Iris pigment epithelial cell (primary cell): ENCODE data around the gene DZIP1L.
A peak's percentile ranks its signal among the peaks of the same experiment; 100 is the strongest.

Experiments used
- DNase-seq: peaks from one replicate; pipeline ENCODE4 v3.0.0-alpha.2; 2011; ENCODE audit warnings: low read depth

Gene DZIP1L

GRCh38 chr3:138068046-138068445, 47.4 kb downstream of the DZIP1L start:
- DNase-seq: no peak

- DNase-seq: no peak
These were observed 48.4 kb downstream of the DZIP1L start for GRCh38 chr3:138066972-138067371.

DNA sequence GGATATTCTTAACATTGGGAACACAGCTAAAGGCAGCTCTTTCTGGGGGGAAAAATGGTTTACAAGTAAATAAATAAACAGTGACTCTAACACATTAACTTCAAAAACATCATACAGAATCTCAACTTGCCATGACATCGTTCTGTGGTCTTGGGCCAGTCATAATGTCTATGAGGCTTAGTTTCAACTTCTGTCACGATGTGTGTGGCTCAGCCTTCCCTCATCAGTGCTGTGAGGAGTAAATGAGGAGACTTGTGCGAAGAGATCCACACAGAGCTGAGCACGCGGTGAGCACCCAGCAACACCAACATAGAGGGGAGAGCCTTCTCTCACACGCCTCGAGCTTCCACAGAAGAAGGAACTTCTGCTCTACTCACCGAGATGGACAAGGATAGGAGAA, 49.0 kb downstream of the DZIP1L start:
- no peak for DNase-seq

- DNase-seq: no peak
These were observed 49.5 kb downstream of the DZIP1L start for GRCh38 chr3:138065949-138066348.

- DNase-seq: no peak
These were observed 52.0 kb downstream of the DZIP1L start for GRCh38 chr3:138063416-138063815.

DNA sequence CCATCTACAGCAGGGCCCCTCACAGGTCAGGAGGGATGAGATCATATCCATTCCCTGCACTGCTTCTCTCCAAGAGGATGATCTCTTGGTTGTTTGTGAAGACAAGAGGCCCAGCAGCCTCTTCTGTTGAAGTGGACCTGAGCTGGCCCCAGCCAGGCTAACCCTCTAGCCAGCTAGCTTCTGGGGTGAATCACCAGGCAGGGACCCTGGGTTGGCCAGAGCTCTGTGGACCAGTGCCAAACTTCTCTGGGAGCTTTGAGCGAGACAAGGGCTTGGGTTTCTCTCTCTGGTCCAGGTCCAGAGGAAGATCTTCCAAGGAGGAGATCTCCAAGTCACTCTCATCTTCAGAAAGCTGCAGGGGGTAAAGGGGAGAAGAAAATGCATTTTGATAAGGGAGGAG, 52.8 kb downstream of the DZIP1L start:
- DNase-seq: peak; percentile 82

GRCh38 chr3:138062037-138062436, 53.4 kb downstream of the DZIP1L start:
- no peak for DNase-seq

- DNase-seq: no peak
These were observed 54.6 kb downstream of the DZIP1L start for GRCh38 chr3:138060792-138061191.

- no peak for DNase-seq
These were observed 56.1 kb downstream of the DZIP1L start for GRCh38 chr3:138059261-138059660.

DNA sequence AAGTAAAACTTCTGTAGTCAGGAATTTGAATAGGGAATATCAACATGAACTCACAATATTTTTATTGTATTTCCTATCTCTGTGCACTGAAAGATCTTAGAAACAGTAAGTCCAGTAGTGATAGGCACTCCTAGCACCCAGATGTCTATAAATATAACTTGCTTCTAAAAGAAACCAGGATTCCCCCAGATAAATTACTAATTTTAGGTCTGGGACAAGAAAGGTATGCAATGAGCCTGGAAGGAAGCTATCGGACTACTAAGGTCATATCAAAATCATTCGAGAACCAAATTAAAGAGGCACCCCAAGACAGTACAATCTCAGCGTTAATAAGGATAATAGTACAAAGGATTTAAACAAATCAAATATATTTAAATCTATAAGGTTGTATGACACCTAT, 58.0 kb downstream of the DZIP1L start:
- no peak for DNase-seq

DNA sequence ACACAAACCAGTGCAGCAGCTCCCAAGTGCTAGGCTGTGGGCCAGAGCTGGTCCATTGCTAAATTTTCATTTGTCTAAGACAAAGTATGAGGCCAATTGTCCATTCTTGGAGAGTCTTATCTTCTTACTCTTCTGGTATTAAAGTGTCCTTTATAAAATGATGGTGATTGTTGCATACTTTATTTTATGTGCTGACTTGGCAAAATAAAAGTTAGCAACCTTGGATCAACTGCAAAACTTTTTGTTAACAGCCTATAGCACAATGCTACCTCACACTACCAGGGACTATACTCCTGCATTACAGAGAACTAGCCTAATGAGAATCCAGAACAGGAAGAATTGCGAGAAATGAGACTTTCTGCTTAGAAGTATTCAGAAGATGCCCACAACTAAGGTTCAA, 61.4 kb downstream of the DZIP1L start:
- DNase-seq: no peak

DNA sequence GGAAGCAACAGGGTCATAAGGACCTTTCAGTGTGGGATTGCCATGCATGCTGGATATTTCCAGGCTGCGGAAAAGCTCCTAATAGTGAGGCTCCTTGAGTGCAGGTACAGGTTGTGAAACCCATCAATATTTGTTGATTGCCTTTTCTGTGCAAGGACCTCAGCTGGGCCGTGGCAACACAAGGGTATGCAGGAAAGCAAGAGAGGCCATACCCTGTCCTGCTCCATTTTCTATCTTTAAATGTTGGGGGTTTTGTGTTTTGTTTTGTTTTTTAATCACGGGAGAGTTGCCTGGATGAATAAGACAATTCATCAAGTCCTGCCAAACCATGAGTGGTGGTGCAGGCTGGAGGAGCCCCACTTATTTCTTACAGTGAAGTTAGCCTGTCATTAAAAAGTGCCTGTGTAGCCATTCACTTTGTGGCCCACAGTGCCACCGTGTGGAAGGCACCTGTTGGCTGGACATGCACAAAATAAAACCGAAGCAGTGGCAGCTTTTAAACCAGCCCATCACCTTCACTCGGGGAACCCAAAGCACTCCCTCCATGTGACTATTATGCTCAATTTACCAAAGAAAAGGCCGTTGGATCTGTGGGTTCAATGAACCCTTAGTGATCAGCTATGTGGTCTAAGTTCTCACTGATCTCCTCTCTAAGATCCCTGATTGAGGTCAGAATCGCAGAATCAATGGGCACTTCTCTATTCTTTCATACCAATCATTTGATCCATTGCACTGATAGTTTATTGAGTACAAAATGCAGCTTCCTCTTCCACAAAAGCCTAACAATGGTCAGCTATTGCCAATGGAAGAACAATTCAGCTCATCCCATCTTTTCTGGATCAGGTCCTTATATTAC, 63.2 kb downstream of the DZIP1L start:
- DNase-seq: peak; percentile 63

DNA sequence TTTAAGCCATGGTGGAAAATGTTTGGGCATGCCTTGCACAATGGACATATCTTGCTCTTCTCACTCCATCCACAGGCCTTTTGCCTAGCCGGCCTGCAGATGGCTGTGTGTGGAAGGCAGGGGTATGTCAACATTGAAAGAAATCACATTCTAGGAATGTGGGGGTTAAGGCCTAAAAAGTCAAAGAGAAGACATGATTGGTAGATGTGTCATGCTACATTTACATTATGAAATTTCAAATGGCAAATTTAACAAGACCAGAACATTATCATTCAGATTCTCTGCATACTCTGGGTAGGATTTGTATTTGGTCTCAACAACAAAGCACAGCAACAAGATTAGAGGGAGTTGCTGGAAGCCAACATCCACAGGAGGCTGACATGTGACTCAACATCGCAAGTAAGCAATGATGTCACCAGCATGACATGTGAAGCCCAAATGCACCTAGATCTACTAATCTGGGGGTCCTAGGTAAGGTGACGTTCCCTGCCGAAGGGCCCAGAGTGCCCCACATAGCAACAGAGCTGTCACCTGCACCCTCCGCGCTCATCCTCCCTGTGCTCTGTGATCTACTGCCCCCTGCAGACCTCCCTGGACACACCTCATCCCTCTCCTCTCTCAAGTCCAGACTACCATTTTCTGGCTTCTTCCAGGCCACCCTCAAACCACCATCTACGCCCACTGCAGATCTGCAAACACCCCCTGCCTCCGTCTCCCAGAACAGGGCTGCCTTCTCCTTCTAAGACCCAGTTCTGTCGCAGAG, 66.1 kb downstream of the DZIP1L start:
- peak; percentile 91 for DNase-seq

GRCh38 chr3:138047596-138048158, 67.7 kb downstream of the DZIP1L start:
- no peak for DNase-seq

GRCh38 chr3:138046955-138047354, 68.5 kb downstream of the DZIP1L start:
- no peak for DNase-seq

GRCh38 chr3:138046085-138046484, 69.3 kb downstream of the DZIP1L start:
- DNase-seq: no peak

DNA sequence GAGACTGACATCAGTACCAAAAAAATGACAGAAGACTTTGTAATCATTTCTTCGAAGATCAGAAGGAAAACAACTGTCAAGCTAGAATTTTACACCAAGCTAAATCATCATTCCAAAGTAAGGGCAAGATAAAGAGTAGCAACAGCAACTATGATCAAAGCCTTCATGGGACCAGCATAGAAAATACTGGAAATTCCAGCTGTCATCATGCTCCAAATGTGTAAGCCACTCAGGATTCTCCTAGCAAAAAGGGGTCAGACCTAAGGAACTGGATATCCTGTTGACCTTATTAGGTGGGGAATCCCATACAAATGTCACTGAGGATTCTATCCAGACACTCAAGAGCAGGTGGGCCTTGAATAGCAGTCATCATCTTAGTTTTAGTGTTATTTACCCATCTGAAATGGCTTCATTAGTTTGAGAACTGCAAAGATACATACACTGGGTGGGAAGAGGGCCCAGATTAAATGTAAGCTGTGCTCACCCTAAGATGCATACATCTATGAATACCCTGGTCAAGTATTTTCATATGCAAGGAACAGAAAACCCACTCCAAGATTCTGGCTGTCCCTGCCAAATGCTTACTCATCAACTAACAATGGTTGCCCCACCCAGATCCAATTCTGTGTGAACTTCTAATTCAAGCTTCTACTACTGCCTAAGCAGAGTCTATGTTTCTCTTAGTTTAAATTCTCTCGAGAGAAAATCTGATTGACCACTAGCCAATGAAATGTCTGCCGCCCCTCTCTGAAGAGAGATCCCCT, 72.0 kb downstream of the DZIP1L start:
- peak; percentile 90 for DNase-seq

DNA sequence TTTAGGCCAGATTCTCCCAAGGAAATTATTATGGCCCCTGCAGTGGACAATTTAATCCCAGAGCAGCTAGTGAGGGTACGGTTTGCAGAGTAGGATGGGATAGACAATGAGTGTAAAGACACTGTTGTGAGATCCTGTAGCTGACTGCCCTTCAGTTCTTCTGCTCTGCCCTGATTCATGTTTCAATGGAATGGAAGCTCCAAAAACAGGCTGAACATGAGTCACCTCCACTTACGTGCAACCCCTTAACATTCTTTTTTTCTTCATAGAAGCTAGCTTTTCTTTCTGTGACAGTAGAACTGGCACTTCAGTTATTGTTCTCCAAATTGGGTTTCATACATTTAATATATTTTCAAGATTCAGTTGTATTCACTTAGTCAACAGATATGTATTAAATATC, 73.4 kb downstream of the DZIP1L start:
- peak; percentile 87 for DNase-seq

DNA sequence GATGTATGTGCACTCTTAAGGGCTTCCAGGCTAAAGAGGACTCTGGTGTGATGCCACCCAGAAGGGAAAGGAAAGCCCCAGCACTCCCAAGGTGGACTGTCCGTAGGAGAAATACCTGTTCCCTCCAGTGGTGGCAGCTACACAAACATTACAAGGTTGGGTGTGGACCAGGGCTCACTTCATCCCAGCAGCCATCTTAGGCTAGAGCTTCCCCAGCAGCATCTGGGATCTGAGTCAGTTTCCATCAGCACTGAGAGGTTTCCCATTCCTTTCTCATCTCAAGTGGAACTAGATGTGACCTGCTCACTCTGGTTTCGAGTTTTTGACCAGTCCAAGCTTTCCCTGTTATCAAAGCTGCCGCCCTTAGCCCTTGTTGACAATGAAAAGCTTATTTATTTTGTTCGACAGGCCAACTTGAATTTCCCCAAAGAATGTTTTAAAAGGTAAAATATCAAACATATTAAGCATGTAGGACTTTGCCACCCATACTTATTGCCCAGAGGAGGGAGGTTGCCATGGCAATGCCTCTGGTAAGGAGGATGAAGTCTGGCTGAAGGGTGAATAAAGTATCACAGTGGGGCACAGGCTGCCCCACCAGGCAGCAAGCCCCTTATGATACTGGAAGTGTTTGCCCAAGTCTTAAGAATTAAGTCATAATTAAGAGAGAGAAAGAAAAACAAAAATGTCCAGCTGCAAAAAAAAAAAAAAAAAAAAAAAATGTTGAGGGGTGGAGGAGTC, 76.5 kb downstream of the DZIP1L start:
- DNase-seq: no peak

DNA sequence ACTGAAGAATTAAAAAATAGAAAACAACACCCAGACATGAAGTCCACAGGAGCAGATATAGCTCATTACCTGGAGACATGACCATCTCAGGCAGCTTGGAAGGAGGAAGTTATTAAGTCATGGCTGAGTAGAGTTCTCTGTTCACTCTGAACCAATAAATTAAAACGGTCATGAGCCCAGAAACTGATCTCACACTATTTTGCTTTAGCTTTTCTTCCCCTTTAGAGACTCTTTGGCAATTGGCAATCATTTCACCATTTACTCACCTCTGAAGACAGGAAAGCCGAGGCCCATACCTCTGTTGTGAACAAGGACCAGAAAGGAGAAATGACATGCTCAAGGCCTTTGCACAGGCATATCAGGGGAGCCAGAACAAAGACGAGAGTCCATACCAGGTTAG, 78.8 kb downstream of the DZIP1L start:
- no peak for DNase-seq

DNA sequence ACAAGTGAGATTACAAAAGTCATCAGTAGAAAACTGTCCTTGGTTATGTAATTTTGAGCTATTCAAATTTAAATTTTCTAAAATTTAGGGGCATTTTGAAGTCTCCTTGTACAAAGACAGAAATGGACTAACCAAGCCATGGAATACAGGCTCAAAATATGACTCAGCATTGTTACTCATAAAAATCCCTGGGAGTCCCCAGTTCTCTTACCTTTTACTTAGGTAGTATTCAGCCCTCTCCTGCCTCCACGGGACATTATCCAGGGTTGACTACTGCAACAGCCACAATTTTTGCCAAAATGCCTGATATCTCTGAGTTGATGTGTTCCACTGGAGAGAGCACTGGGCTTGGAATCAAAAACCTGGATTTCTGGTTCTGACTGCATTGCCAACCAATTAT, 80.5 kb downstream of the DZIP1L start:
- peak; percentile 23 for DNase-seq
